K562 (cell line): Measurements from ENCODE around the gene GAB2. TPM values are rescaled to one million over a fixed set of nuclear protein-coding genes. Genes with fewer than 3 reads are reported as not detected.

Experiments used
- ATAC-seq: fragments of 200-7000 bp; cut with Tn5 transposase; 3 replicates; pipeline ENCODE4 v1.9.1; 2020; ENCODE audit warnings: moderate library complexity
- BruUV-seq: library from RNA; stranded (reverse); fragments of 400-500 nt; replicated peaks from 2 replicates; lab custom pipeline; 2021; lab: Mats Ljungman, UMichigan
- CTCF ChIA-PET: fragments of 300-600 bp; formaldehyde crosslinking; extraction: SDS; loops from one replicate; lab custom pipeline; 2021; ENCODE audit warnings: low intra/inter-chr PET ratio; lab: Yijun Ruan, JAX
- POLR2A ChIA-PET: fragments of 300-600, 350-650 bp; sonication (Branson Sonifier 250); formaldehyde crosslinking; extraction: SDS; loops from one replicate; lab custom pipeline; 2021; ENCODE audit warnings: antibody characterized with exemption, inconsistent platforms; lab: Yijun Ruan, JAX
- DNase-seq, 4 experiments: peaks; one replicate each; pipeline versions ENCODE4 v3.0.0 to v3.0.0-alpha.2; 2011 to 2018; ENCODE audit warnings: low spot score in 3 of 4, mixed read lengths in 3 of 4; ENCODE audit errors: extremely low read depth in 1 of 4
- FAIRE-seq: peaks from 2 replicates; lab custom pipeline; 2011; peaks lifted over from hg19 to GRCh38; lab: Jason Lieb, UNC
- H2AFZ ChIP-seq: 2 replicates; pipeline ENCODE4 v1.6.0; 2011; ENCODE audit warnings: low read depth, low read length, control low read depth, inconsistent platforms
- H3K27ac ChIP-seq: fragments of 200-600 bp; 3 replicates; pipeline ENCODE4 v1.8.0; 2011; ENCODE audit warnings: low read depth, mild to moderate bottlenecking, control low read depth, inconsistent platforms, low read length, moderate library complexity, mixed read lengths; ENCODE audit errors: extremely low read depth
- H3K27me3 ChIP-seq, 2 experiments: fragments of 300-600 bp in 1 of 2; 2 replicates in 1 of 2; 3 replicates in 1 of 2; pipeline versions ENCODE4 v1.6.0 to v1.8.0; 2011; ENCODE audit warnings: inconsistent platforms in 2 of 2, low read length in 2 of 2, mild to moderate bottlenecking in 1 of 2, mixed read lengths in 1 of 2, moderate library complexity in 1 of 2; ENCODE audit not compliant: control insufficient read depth in 2 of 2, insufficient read depth in 2 of 2
- H3K36me3 ChIP-seq: fragments of 300-600 bp; 3 replicates; pipeline ENCODE4 v1.8.0; 2011; ENCODE audit warnings: mild to moderate bottlenecking, low read length, inconsistent platforms; ENCODE audit not compliant: control insufficient read depth, insufficient read depth
- H3K4me1 ChIP-seq, 2 experiments: fragments of 200-600 bp in 1 of 2; replicated peaks in 1 of 2; 2 replicates in 1 of 2; 3 replicates in 1 of 2; pipeline versions ENCODE4 v1.5.1 to v1.8.0; 2011; ENCODE audit warnings: inconsistent platforms in 2 of 2, low read length in 2 of 2, mild to moderate bottlenecking in 1 of 2, mixed read lengths in 1 of 2, moderate library complexity in 1 of 2; ENCODE audit not compliant: control insufficient read depth in 2 of 2, insufficient read depth in 2 of 2
- H3K4me2 ChIP-seq: 2 replicates; pipeline ENCODE4 v1.6.1; 2011; ENCODE audit warnings: low read length, control low read depth, inconsistent platforms, mixed read lengths; ENCODE audit not compliant: insufficient read depth
- H3K4me3 ChIP-seq: fragments of 200-600 bp; sonication (generic), shearing (Covaris generic); 2 replicates; pipeline ENCODE4 v1.5.1; 2016; ENCODE audit warnings: control low read depth, inconsistent platforms
- H3K79me2 ChIP-seq: fragments of 200-600 bp; 3 replicates; pipeline ENCODE4 v1.8.0; 2011; ENCODE audit warnings: low read length, inconsistent platforms; ENCODE audit not compliant: control insufficient read depth, insufficient read depth
- H3K9ac ChIP-seq, 2 experiments: 2 replicates each; pipeline versions ENCODE4 v1.6.0 to v1.6.1; 2011; ENCODE audit warnings: low read depth in 2 of 2, low read length in 2 of 2, control low read depth in 1 of 2, inconsistent platforms in 1 of 2, mild to moderate bottlenecking in 1 of 2, mixed read lengths in 1 of 2; ENCODE audit not compliant: insufficient read depth in 1 of 2
- H3K9me1 ChIP-seq: one replicate; pipeline ENCODE4 v1.6.0; 2011; ENCODE audit warnings: inconsistent platforms, mild to moderate bottlenecking, low read length, moderate library complexity; ENCODE audit not compliant: control insufficient read depth, insufficient read depth
- H3K9me3 ChIP-seq: replicated peaks from 2 replicates; pipeline ENCODE4 v1.5.1; 2011; ENCODE audit warnings: low read depth, low read length, inconsistent platforms; ENCODE audit not compliant: control insufficient read depth, insufficient read depth
- H4K20me1 ChIP-seq: replicated peaks from 2 replicates; pipeline ENCODE4 v1.6.1; 2011; ENCODE audit warnings: low read length, inconsistent platforms, mixed read lengths; ENCODE audit not compliant: control insufficient read depth, insufficient read depth
- CCNT2 ChIP-seq: IDR thresholded peaks from 2 replicates; pipeline ENCODE4 v1.6.1; 2011; ENCODE audit warnings: borderline replicate concordance, low read depth, mild to moderate bottlenecking, moderate library complexity, mixed read lengths, low read length; ENCODE audit not compliant: insufficient read length; ENCODE audit errors: extremely low read depth
- EP300 ChIP-seq: IDR thresholded peaks from 2 replicates; pipeline ENCODE4 v1.6.1; 2012; ENCODE audit warnings: low read length, improper control_type of control experiment
- KLF1 ChIP-seq: fragments of 450-650 bp; IDR thresholded peaks from 2 replicates; pipeline ENCODE4 v1.6.1; 2016; ENCODE audit warnings: missing genetic modification characterization, missing compliant biosample characterization
- MTA3 ChIP-seq: fragments of 450-650 bp; formaldehyde crosslinking; IDR thresholded peaks from 2 replicates; pipeline ENCODE4 v1.6.1; 2017; ENCODE audit warnings: mild to moderate bottlenecking, borderline replicate concordance
- MYC ChIP-seq, 2 experiments: fragments of 250-450 bp in 1 of 2; sonication (Bioruptor Pico) in 1 of 2; IDR thresholded peaks; 2 replicates each; pipeline versions ENCODE4 v1.5.1 to v1.6.1; 2012 to 2021; ENCODE audit warnings: low read depth in 2 of 2, borderline replicate concordance in 1 of 2, improper control_type of control experiment in 1 of 2, low read length in 1 of 2, mild to moderate bottlenecking in 1 of 2, moderate library complexity in 1 of 2
- NONO ChIP-seq, 2 experiments: fragments of 200-400 bp in 1 of 2; fragments of 450-650 bp in 1 of 2; formaldehyde crosslinking in 1 of 2; IDR thresholded peaks; 2 replicates each; pipeline ENCODE4 v1.6.1; 2017; ENCODE audit warnings: low read depth in 2 of 2, mild to moderate bottlenecking in 2 of 2, moderate library complexity in 2 of 2, low read length in 1 of 2
- RBM25 ChIP-seq: fragments of 200-400 bp; formaldehyde crosslinking; IDR thresholded peaks from 2 replicates; pipeline ENCODE4 v1.6.1; 2018; ENCODE audit warnings: low read length, low read depth, moderate library complexity; ENCODE audit not compliant: severe bottlenecking
- TAF1 ChIP-seq: IDR thresholded peaks from 2 replicates; pipeline ENCODE4 v1.6.1; 2011; ENCODE audit warnings: mild to moderate bottlenecking, low read length, moderate library complexity; ENCODE audit not compliant: insufficient read depth, control insufficient read depth, severe bottlenecking; ENCODE audit errors: extremely low read depth
- TOE1 ChIP-seq, 2 experiments: fragments of 450-650 bp in 1 of 2; sonication (generic) in 1 of 2; formaldehyde crosslinking in 1 of 2; IDR thresholded peaks; 2 replicates each; pipeline versions ENCODE4 v1.7.1 to v1.8.0; 2016 to 2022; ENCODE audit warnings: borderline replicate concordance in 2 of 2, mild to moderate bottlenecking in 2 of 2, antibody characterized with exemption in 1 of 2, inconsistent platforms in 1 of 2, low read depth in 1 of 2, missing genetic modification reagents in 1 of 2, moderate library complexity in 1 of 2
- ZNF347 ChIP-seq: fragments of 450-650 bp; formaldehyde crosslinking; IDR thresholded peaks from 2 replicates; pipeline ENCODE4 v1.4.0; 2020; ENCODE audit warnings: low read depth, mild to moderate bottlenecking, moderate library complexity
- WGBS: fragments of 100-300 bp; shearing (Covaris generic); methylation state at CpG from one replicate; pipeline ENCODE4 v1.1.6; 2016; ENCODE audit warnings: low coverage, mixed read lengths; ENCODE audit not compliant: insufficient coverage; ENCODE audit errors: missing lambda C conversion rate; 5-methylcytosine and 5-hydroxymethylcytosine counted together
- in situ Hi-C: fragments of 300-500 bp; cut with MboI; formaldehyde crosslinking; loops from 4 replicates; pipeline ENCODE4 v1.15.0; 2018; ENCODE audit warnings: inconsistent platforms, mixed read lengths
- intact Hi-C: fragments of 100-400 bp; cut with micrococcal nuclease; formaldehyde crosslinking; loops from 2 replicates; pipeline ENCODE4 v1.14.2; 2022
- polyA plus RNA-seq, 8 experiments: library from polyadenylated mRNA; depleted of rRNA in 4 of 8; stranded (reverse) in 5 of 8; unstranded in 3 of 8; fragments of >200 nt; fragmentation: Nextera tagmentation in 2 of 8; fragmentation: Illumina TruSeq in 1 of 8; extraction: Ambion mirVana in 2 of 8; extraction: Trizol in 1 of 8; gene quantifications; 2 replicates each; pipeline versions ENCODE4 v1.2.1 to v1.2.3, GENCODE V29; 2011 to 2014; ENCODE audit warnings: inconsistent platforms in 1 of 8, missing spikeins in 1 of 8
- total RNA-seq, 7 experiments: library from RNA; depleted of rRNA in 6 of 7; stranded (reverse); fragments of >200 nt in 6 of 7; fragmentation: Illumina TruSeq in 2 of 7; extraction: Trizol in 2 of 7; gene quantifications; 2 replicates each; pipeline versions ENCODE4 v1.2.1 to v1.2.3, GENCODE V29; 2011 to 2021; ENCODE audit warnings: low replicate concordance in 1 of 7
- TF ChIP-seq, protein P1 (sequence below): sonication (generic); formaldehyde crosslinking; IDR thresholded peaks from 2 replicates; pipeline ENCODE4 v1.8.0; 2023; ENCODE audit warnings: mild to moderate bottlenecking, missing genetic modification reagents
- TF ChIP-seq, protein P2 (sequence below): fragments of 250-450 bp; sonication (Bioruptor Pico); IDR thresholded peaks from 2 replicates; pipeline ENCODE4 v1.8.0; 2022; ENCODE audit warnings: inconsistent platforms
- TF ChIP-seq, protein P3 (sequence below): fragments of 450-650 bp; formaldehyde crosslinking; IDR thresholded peaks from 2 replicates; pipeline ENCODE4 v1.4.0; 2022; ENCODE audit warnings: mild to moderate bottlenecking, moderate library complexity

The GAB2 gene
- total and polyA plus RNA-seq, 9 of the 15 experiments (the other 6 are each of a cell fraction or from before 2014, with no cell fraction given), result 2.3 to 35.2 (median 16.1) TPM

DNA sequence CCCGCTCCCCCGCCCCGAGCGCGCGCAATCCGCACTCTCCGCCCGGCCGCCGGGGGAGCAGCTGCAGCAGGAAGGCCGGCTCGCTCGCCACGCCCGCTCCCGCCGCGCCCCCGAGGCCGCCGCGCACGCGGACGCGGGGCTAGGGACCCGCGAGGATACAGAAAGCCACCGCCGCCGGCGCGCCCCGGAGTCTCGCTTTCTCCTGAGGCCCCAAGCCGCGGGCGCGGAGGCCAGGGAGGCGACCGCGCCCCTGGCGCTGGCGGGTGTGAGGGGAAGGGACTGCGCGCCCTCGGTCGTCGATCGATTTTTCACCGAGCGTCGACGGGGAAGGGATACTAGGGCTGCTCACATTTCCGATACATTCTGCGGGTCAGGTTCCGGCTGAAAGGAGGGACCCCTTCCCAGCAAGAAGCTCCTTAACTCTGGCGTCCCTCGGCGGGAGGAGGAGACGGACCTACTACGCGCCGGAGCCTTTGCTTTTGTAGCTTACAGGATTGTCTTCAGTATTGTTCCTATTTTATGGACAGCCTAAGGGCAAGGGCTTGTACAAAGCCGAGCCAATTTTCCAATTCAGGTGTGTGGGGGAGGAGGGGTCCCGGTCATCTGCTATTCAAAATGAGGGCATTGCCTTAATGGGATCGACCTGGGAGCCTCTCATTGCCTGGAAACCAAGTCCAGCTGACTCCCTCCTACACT is 416 bp upstream of the GAB2 start:
- Histone ChIP-seq H3K36me3 (no peaks in the 10 kb centered on the region; the same call in 2 of the 3 replicates), H3K4me3 (peak overlapping the region; percentile 40), H3K9me3 (no peaks in the 10 kb centered on the region), H3K9ac (peak overlapping the region; percentile 89 to 93), H3K27me3 (no peaks in the 10 kb centered on the region), H4K20me1 (no peaks in the 10 kb centered on the region), H3K79me2 (peaks cover 45% of the 10 kb centered on the region), H3K4me2 (peak overlapping the region; percentile 86), H3K9me1 (no peaks in the 10 kb centered on the region), H3K4me1 (peaks cover 23 to 36% of the 10 kb centered on the region in 2 experiments), H2AFZ (peak overlapping the region; percentile 79), H3K27ac (peak overlapping the region; percentile 82)
- intact Hi-C loops, result loop anchor here (1.0 to 5.0 kb wide), 3 partner anchors 128 to 276 kb away; no protein-coding TSS in a partner anchor
- TSS peak; percentile 89 for BruUV-seq
- FAIRE-seq (no peak), DNase-seq (peak; percentile 88 to 91 (median 90)), ATAC-seq (peak; percentile 69)
- CTCF ChIA-PET, result interaction anchor here (0.6 to 0.9 kb wide), 3 partner anchors 117 to 147 kb away, joined by 3 to 6 read pairs (median 3); no protein-coding TSS in a partner anchor
- under 1% methylated on average over 26 of the region's 68 CpGs for WGBS
- POLR2A ChIA-PET, result interaction anchor here (0.6 to 2.1 kb wide), 21 partner anchors 11 to 343 kb away, joined by 3 to 13 read pairs (median 3); partner anchors contain the start of gene KCTD21
- in situ Hi-C loops, result no loop called here
- TF ChIP-seq KLF1 (tag) (peak; percentile 45; the same call in 1 of the 2 replicates), NONO (IDR thresholded peaks at IDR 0.05; ENCODE audit: low read depth in 2 of 2, low read length in 1 of 2) (peak; percentile 40 to 75; a peak in 2 of 4 replicates), CCNT2 (peak; percentile 80), MTA3 (peak; percentile 77), MYC (IDR thresholded peaks at IDR 0.05; ENCODE audit: low read depth, low read length) (peak; percentile 83), MYC (CRISPR knock-in tag; IDR thresholded peaks at IDR 0.05; ENCODE audit: borderline replicate concordance, low read depth) (no peak), TAF1 (peak; percentile 54), TOE1 (IDR thresholded peaks at IDR 0.05; ENCODE audit: borderline replicate concordance) (0 out of 2 replicates have a peak, but pooled peaks have one; percentile 28), TOE1 (CRISPR knock-in tag; IDR thresholded peaks at IDR 0.05; ENCODE audit: borderline replicate concordance, low read depth) (peak; percentile 31; the same call in 1 of the 2 replicates), ZNF347 (CRISPR knock-in tag) (no peak), EP300 (no peak), RBM25 (peak; percentile 31)
- TF ChIP-seq, protein P1, sequence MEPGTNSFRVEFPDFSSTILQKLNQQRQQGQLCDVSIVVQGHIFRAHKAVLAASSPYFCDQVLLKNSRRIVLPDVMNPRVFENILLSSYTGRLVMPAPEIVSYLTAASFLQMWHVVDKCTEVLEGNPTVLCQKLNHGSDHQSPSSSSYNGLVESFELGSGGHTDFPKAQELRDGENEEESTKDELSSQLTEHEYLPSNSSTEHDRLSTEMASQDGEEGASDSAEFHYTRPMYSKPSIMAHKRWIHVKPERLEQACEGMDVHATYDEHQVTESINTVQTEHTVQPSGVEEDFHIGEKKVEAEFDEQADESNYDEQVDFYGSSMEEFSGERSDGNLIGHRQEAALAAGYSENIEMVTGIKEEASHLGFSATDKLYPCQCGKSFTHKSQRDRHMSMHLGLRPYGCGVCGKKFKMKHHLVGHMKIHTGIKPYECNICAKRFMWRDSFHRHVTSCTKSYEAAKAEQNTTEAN, result 0 out of 2 replicates have a peak, but pooled peaks have one; percentile 43
- TF ChIP-seq, protein P2, sequence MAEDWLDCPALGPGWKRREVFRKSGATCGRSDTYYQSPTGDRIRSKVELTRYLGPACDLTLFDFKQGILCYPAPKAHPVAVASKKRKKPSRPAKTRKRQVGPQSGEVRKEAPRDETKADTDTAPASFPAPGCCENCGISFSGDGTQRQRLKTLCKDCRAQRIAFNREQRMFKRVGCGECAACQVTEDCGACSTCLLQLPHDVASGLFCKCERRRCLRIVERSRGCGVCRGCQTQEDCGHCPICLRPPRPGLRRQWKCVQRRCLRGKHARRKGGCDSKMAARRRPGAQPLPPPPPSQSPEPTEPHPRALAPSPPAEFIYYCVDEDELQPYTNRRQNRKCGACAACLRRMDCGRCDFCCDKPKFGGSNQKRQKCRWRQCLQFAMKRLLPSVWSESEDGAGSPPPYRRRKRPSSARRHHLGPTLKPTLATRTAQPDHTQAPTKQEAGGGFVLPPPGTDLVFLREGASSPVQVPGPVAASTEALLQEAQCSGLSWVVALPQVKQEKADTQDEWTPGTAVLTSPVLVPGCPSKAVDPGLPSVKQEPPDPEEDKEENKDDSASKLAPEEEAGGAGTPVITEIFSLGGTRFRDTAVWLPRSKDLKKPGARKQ (CRISPR knock-in tag), result no peak
- TF ChIP-seq, protein P3, sequence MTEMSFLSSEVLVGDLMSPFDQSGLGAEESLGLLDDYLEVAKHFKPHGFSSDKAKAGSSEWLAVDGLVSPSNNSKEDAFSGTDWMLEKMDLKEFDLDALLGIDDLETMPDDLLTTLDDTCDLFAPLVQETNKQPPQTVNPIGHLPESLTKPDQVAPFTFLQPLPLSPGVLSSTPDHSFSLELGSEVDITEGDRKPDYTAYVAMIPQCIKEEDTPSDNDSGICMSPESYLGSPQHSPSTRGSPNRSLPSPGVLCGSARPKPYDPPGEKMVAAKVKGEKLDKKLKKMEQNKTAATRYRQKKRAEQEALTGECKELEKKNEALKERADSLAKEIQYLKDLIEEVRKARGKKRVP (CRISPR knock-in tag), result peak; percentile 13; the same call in 1 of the 2 replicates
